ENCODE data around the gene C1orf226.

Gene C1orf226

DNA sequence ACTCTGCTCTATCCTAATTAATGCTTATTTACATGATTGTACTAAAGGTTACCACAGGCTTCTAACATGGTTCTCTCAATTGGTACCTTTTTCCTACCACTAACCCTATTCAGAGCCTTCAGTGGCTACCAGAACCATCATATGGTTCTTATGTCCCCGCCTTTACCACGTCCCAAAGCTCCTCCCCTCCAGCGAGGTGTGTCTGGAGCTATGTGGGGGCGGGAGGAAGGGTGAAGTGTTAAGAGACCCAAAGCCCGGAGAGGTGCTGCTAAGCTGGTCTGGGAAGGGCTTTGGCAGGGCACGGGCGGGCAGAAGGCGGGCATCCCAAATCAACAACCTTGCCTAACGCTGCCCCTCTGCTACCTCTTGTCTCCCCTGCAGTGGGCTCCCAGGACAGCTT is 14.9 kb upstream of the C1orf226 start:
- no peak for DNase-seq

DNA sequence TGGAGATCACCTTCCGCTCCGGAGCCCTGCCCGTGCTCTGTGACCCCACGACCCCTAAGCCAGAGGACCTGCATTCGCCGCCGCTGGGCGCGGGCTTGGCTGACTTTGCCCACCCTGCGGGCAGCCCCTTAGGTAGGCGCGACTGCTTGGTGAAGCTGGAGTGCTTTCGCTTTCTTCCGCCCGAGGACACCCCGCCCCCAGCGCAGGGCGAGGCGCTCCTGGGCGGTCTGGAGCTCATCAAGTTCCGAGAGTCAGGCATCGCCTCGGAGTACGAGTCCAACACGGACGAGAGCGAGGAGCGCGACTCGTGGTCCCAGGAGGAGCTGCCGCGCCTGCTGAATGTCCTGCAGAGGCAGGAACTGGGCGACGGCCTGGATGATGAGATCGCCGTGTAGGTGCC is 14.5 kb upstream of the C1orf226 start:
- DNase-seq = no peak

DNA sequence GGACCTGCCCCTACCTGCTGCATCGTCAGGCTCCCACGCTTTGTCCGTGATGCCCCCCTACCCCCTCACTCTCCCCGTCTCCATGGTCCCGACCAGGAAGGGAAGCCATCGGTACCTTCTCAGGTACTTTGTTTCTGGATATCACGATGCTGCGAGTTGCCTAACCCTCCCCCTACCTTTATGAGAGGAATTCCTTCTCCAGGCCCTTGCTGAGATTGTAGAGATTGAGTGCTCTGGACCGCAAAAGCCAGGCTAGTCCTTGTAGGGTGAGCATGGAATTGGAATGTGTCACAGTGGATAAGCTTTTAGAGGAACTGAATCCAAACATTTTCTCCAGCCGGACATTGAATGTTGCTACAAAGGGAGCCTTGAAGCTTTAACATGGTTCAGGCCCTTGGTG is 13.8 kb upstream of the C1orf226 start:
- no peak for DNase-seq

DNA sequence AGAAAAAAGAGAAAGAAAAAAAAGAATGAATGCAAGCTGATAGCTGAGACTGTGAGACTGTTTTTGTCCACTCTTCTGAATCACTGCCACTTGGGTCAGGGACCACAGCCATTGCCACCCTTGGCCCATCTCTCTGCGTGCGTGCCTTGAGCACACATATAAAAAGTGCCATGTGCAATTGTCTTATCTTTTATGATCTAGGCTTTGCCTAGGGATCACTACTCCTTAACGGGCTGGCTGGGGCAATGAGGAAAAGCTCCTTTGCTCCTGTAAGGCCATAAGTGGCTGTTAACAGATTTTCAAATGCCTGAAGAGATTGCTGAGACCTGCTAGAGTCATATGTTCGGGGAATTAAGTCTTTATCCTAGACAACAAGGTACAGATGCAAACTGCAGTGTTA is 13.1 kb upstream of the C1orf226 start:
- no peak for DNase-seq

DNA sequence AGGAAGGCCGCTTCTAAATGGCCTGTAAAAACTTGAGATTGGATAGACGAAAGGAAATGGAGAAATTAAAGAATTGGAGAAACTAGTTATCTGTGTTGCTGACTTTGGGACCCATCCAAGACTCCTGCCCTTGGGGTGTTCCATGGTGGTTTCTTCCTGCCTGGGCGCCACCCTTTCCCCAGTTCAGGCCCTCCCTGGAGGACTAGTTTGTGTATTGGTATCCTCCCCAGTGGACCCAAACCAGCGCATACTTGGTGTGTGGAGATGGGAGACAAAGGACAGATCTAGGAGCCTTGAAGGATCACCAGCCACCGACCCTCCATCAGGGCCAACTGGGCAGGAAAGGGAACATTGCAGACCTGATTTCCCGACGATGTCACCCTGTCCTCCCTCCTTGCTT is 12.0 kb upstream of the C1orf226 start:
- DNase-seq = no peak

DNA sequence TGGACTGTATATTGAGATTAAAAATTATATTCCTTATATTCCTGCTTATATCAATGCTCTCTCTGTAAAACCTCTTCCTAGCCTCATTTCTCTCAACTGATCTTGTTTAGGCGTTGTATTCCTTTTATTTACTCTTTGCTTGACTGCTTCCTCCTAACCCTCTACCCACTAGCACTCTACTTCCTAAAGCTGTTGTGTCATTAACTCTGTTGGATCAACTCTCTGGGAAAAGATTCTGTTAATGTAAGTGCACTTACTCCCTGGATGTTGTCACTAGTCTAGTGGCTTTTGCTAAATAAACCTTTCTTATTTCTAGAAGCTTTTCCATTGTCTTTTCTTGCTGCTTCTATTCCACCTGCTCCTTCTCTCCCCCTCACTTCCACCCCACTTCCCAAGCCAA is 11.4 kb upstream of the C1orf226 start:
- DNase-seq = no peak

DNA sequence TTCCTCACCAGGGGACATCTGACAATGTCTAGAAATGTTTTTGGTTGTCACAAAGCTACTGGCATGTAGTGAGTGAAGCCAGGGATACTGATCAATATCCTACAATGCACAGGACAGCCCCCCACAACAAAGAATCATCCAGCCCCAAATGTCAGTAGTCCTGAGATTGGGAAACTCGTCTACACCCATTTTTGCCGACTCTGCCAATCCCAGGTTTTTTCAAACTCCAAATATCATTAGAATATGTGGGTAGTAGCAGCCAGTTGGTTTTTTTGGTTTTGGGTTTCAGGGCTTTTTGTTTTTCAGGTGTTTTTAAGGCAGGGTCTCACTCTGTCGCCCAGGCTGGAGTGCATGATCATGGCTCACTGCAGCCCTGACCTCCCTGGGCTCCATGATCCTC is 10.8 kb upstream of the C1orf226 start:
- no peak for DNase-seq

DNA sequence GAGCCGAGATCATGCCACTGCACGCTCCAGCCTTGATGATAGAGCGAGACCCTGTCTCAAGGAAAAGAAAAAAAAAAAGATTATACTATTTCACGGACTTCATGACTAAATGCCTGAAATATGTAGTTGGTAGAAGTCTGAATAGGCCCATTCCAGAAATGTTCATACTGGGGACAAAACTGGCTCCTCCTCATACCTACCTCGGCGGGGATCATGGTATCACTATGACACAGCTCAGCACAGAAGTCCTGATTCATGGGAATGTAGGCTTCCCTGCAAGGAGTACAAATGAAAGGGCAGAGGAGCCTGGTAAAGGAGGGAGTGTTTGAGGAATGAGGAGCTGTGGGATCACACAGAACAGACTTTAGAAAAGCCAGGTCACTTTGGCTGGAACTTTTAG is 9.9 kb upstream of the C1orf226 start:
- DNase-seq = no peak

DNA sequence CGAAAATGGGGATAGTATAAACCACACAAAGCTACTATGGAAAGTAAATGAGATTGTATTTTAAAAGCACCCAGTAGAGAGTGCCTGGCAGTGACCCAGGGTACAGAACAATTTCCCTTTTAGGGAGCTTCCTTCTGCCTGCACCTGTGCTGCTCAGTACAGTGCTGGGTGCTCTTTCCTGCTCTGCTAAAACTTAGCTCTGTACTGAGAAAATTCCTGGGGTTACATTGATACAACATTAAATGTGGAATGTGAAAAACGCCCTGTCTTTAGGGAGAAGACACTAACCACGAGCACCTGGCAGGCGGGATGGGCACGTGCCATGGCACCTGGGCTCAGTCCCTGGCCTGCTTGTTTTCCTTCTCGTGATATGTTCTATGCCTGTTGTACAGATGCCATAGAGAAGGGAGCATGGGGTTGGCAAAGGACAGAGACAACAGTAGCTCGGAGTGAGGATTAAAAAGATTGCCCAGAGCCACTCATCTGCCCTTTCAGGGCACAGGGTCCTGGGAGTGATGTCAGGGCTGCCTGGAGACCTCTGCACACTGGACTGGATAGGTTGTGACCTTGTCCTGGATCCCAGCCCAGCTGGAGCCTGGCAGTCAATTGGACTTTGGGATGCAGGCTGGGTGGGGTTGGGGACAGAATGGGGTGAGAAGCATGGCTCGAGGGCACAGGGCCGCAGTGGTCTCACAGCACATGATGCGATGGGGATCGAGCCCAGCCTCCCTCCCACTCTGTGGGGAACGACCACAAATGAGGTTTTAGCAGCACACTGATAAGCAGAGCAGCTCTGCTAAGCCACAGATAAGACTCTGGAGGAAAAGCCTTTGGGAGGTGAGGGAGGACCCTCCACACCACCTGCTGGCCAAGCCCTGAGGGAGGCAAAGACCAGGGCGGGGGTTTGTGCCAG is 9.1 kb upstream of the C1orf226 start:
- DNase-seq = no peak

DNA sequence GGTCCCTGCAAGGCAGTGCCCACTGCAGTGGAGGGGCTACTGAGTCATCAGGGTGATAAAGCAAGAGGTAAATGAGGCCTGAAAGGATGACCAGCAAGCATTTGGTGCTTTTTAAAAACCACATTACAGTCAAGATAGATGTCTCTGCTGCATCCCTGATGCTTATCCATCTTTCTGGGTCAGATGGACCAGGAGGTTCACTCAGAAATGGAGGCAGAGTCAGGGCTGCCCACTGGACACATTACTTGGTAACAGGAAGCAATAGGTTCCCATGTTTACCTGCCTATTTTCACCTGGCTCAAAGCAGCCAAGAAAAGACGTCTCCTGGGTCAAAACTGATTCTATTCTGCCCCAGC is 8.5 kb upstream of the C1orf226 start:
- DNase-seq = no peak

DNA sequence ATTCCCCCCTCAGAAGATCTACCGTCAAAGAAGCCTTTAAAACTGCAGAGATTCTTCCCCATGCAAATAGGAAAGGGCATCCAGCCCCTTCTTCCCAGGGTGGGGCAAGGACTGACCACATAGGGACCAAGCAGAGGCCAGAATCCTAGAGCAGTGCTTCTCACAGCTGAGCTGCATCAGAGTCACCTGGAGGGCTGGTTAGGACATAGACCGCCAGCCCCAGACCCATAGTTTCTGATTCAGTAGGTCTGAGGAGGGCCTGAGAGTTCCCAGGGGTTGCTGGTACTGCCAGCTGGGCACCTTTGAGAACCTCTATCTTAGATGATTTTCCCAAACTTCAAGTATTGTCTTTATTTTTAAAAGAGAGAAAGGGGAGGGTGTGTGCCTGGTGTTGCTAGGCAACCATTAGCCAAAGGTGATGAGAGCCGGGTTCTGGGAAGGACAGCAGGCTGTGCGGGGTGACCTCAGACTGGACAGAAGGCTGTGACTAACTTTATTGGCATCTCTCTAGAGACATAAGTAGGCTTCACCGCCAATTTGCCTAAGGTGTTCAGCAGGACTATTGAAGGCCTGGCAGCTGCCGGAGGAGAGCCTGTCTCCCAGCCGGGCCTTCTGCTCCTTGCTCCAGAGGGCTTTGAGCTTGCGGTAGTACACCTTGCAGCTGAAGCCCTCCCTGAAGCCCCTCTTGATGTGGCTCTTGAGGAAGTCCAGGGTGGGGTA is 7.8 kb upstream of the C1orf226 start:
- DNase-seq = no peak

DNA sequence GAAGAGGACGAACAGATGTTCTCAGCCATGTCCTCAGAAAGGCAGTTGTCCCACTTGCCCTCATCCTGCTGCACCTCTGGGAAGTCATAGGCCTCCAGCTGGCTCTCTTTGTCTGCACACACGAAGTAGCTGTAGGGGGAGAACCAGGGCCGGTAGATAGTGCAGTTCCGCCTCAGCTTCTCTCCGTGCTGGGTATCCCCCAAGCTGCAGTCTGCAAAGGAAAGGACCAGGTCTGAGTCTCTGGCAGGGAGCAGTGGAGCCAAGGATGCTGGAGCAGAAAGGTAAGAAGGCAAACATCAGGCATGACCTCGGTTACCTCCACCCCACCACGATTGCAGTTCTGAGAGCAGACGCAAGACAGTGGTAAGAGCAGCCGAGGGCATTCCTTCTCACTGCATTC is 7.1 kb upstream of the C1orf226 start:
- no peak for DNase-seq

DNA sequence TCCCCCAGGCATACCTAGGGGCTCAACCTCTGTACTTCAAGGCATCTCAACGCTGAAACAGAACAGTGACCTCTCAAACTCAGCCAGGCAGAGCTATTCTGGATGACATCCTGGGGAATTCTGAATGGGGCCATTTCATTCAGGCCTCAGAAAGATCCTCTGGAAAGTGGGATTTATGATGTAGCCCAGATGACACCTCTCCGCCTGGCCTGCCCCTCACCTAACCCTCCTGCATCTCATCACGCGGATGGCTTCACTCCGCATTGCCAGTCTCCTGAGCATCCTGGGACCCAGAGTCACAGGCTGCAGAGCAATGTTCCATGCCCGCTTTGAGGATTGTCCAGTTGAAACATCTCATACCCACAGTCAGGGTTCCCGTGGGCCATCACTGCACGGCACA is 6.1 kb upstream of the C1orf226 start:
- no peak for DNase-seq

DNA sequence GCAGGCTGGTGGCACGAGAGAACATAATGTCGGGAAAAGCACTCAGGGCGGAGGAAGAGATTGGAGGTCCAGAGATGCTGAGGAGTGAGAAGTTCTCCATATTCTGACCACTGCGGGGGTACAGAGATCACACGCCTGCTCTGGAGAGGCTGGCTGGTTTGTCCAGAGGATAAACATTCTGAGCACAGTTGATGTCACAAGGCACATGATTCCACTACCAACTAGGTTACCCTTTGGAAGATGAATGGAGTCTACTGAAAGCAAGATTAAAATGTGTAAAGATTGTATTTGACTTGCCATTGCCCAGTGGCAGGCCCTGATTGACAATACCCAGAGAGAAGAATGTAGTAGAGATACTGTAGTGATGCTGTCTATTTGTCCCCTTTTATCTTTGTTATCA is 4.8 kb upstream of the C1orf226 start, which contains the start of gene SPATA46:
SPATA46 (minus strand) TSS at position 164 of the 400 bp plus-strand sequence; CDS start at position 100, 64 bp downstream.
- DNase-seq = no peak

DNA sequence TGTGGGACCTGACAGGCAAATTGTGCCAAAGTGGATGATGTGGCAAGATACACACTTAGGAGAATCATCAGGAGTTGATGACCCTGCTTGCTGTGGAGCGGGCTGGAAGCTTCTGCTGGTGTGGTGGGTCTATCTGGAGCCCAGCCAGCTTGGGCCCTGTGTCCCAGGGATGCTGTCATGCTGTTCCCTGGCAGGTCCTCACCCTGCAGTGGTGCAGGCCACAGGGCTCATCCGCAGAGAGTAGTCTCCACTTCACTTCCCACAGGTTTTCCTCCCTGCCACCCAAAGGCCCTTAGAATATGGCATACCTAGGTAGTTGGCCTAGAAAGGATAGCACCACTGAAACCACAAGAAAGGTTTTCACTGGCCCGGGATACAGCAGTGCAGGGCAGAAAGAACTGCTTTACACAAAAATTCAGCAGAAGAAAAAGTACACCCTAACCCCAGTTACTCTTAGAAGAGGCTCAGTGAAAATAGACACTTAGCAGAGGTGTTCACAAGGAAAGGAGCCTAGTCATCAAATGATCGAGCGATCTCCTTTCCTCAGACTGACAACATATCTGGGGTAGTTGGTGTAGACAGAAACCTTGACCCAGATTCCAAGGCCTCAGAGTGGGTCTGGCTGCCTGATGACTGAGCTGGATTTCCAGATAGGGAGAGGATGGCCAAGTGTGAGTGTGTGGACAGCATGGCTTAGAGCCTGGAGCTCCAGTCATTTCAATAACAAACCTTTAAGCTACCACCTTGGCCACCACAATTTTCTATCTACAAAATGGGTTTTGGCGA is 1.3 kb upstream of the C1orf226 start:
- DNase-seq = no peak

DNA sequence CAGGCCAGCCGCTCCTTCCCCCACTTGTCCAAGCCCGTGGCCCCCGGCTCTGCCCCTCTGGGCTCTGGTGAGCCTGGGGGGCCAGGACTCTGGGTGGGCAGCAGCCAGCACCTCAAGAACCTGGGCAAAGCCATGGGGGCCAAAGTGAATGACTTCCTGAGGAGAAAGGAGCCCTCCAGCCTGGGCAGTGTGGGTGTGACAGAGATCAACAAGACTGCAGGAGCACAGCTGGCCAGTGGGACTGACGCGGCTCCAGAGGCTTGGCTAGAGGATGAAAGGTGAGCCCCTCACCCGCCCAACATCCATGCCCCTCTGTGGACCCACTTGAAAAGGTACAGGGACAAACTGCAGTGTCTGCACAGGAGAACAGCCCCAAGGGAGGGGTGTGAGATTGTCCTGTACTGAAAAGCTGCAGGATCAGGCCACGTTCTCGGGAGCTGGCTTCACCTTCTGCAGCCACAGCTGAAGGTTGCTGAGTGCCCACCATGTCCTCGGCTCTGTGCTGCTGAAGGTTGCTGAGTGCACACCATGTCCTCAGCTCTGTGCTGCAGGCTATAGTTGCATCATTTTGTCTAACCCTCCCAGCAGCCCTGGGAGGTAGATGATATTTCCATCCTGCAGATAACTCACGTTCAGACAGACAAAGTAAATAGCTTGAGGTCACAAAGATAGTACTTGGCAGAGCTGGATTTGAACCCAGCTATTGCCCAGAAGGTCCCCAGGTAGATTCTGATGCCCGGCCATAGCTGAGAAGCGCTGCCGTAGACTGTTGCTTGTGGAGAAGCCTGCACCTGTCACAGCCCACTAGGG is 618 bp downstream of the C1orf226 start:
- no peak for DNase-seq

DNA sequence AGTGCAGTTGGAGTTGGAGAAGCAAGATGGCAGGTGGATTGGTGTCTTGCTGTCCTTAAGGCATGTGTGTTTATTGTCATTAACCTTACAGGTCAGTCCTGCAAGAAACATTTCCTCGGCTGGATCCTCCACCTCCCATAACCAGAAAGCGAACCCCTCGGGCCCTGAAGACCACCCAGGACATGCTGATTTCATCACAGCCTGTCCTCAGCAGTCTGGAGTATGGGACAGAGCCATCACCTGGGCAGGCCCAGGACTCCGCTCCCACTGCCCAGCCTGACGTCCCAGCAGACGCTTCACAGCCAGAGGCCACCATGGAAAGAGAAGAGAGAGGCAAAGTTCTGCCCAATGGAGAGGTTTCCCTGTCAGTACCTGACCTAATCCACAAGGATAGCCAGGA is 1.6 kb downstream of the C1orf226 start:
- no peak for DNase-seq

DNA sequence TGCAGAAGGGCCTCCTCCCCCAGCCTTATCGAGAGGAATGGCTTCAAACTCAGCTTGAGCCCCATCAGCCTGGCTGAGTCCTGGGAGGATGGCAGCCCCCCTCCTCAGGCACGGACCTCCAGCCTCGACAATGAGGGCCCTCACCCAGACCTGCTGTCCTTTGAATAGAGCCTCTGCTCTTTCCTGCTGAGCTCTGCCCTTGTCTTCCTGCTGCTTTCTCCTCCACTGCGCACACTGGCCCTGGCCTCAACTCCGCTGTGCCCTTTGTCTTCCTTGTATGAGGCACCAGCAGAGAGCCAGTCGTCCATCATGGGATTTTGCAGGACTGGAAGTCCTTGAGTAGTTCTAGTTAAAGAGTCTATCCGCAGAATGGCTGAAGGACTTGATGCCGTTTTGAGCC is 2.0 kb downstream of the C1orf226 start:
- DNase-seq = no peak

DNA sequence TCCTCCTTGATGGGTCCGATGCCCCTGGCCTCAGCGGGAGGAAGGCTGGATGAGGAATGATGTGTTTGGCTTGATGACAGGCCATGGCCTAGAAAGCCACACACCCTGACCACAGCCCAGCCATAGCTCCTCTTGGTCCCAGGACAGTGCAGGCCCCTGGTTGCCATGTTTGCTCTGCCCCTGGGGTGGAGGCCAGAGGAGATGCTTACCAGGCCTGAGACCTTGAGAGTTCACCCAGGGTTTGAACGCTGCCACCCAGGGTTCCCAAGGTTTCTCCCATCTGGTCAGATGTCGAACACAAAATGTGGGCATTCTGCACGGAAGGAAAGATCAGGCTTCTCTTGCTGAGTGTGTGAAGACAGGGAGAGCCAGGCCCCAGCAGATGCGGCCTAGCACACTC is 2.6 kb downstream of the C1orf226 start:
- DNase-seq = no peak

DNA sequence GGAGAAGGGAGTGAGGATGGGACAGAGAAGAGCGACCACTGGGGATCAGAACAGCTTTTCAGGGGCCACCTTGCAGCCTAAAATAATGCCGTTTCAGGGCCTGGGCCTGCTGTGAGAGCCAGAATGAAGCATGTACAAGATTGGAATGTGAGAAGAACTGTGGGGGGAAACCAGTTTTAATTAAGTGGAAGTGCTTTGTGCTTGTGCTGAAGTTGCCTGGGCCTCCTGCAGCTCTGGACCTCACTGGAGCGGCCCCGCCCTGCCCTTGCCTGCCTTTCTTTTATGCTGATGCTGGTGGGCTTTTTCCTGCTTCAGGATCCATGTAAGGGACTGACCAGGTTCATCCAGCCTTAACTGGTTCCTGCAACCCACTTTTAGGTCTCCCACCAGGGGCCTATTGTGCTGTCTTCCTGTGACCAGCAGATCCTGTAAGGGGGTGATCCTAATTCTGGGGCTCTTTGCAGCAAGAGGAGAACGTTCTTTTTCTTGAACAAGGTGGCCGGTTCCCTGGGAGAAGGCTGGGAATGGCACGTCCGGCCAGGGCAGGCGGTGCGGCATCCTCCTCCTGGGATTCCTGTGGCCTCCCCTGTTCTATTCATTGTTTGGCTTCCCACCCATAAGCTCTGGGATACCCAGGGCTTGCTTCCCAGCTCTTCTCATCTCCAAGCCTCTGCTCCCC is 3.2 kb downstream of the C1orf226 start:
- no peak for DNase-seq

DNA sequence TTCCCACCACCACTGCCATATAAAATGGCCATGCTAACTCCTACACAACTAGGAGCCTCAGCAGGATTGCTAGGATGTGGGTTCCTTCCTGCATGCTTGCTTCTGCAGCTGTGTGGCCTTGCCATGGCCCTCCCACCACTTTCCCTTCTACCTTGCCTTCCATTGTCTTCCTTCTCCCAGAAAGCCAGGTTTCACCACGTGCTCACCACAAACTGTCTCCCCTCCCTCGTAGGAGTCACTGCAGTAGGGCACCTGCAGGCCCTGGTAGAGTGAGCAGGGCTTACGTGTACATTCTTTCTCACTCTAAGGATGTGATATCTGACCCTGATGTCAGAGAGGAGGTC is 3.7 kb downstream of the C1orf226 start:
- DNase-seq = no peak

DNA sequence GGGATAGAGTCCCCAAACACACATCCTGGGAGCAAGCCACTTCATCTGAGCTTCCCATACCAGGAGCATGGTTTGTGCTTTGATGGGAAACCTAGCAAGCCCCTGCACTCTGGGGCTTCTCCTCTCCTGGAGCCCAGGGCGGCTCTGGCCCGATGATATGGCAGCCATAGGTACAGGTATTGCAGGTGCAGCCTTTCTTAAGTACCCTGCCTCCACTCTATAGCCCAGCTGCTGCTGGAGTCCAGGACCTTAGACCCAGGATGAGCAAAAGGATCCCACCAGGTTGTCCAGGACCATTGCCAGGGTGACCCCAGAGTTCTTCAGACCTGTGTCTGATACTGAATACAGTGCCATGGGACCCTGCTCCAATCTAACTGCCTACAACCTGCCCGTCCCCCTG is 4.2 kb downstream of the C1orf226 start:
- DNase-seq = no peak

Measured in activated naive CD4-positive, alpha-beta T cell treated with anti-CD3 and anti-CD28 coated beads, Interleukin-2, amount 50 U/mL, for 16 hours (primary cell).